AG08395 (cell line): Measurements from ENCODE around the gene ANO1.

Experiments
- DNase-seq: peaks from one replicate; pipeline ENCODE4 v3.0.0; 2012; ENCODE audit warnings: mixed read lengths, low spot score

The ANO1 gene

GRCh38 chr11:70097783-70098563 lies 19.9 kb downstream of the ANO1 start:
- DNase-seq: no peak

GRCh38 chr11:70098936-70099335 lies 20.8 kb downstream of the ANO1 start:
- DNase-seq: no peak

GRCh38 chr11:70099578-70100279 lies 21.6 kb downstream of the ANO1 start:
- no peak for DNase-seq

GRCh38 chr11:70100280-70100603 lies 22.1 kb downstream of the ANO1 start:
- DNase-seq: no peak

GRCh38 chr11:70100791-70101190 lies 22.7 kb downstream of the ANO1 start:
- no peak for DNase-seq

- DNase-seq: no peak
Observed at GRCh38 chr11:70103256-70103975, 25.3 kb downstream of the ANO1 start.

- no peak for DNase-seq
Observed at GRCh38 chr11:70104419-70104818, 26.3 kb downstream of the ANO1 start.

- no peak for DNase-seq
Observed at GRCh38 chr11:70104961-70105360, 26.8 kb downstream of the ANO1 start.

- DNase-seq: no peak
Observed at GRCh38 chr11:70105369-70105754, 27.2 kb downstream of the ANO1 start.

- no peak for DNase-seq
Observed at GRCh38 chr11:70105755-70106571, 27.8 kb downstream of the ANO1 start.

GRCh38 chr11:70106757-70107156 lies 28.6 kb downstream of the ANO1 start:
- no peak for DNase-seq

- no peak for DNase-seq
Observed at GRCh38 chr11:70107191-70107590, 29.1 kb downstream of the ANO1 start.

- no peak for DNase-seq
Observed at GRCh38 chr11:70107756-70108155, 29.6 kb downstream of the ANO1 start.

- no peak for DNase-seq
Observed at GRCh38 chr11:70108250-70108649, 30.1 kb downstream of the ANO1 start.

GRCh38 chr11:70109006-70109405 lies 30.9 kb downstream of the ANO1 start:
- DNase-seq: peak; percentile 15

GRCh38 chr11:70109903-70110302 lies 31.8 kb downstream of the ANO1 start:
- DNase-seq: no peak

GRCh38 chr11:70110538-70111055 lies 32.5 kb downstream of the ANO1 start:
- DNase-seq: no peak

- peak; percentile 55 for DNase-seq
Observed at GRCh38 chr11:70111269-70112016, 33.3 kb downstream of the ANO1 start.

GRCh38 chr11:70112017-70112434 lies 33.9 kb downstream of the ANO1 start:
- DNase-seq: no peak

- no peak for DNase-seq
Observed at GRCh38 chr11:70113801-70114200, 35.7 kb downstream of the ANO1 start.

- no peak for DNase-seq
Observed at GRCh38 chr11:70115778-70116177, 37.7 kb downstream of the ANO1 start.
